ENCODE measurements around the gene COG2.

- TF ChIP-seq POLR2A (IDR thresholded peaks at IDR 0.05; ENCODE audit: low read length) (no peak), GATA1 (IDR thresholded peaks at IDR 0.05; ENCODE audit: low read depth, low read length) (no peak)
Observed at GRCh38 chr1:230696722-230697437, 54.6 kb downstream of the COG2 start.

All from erythroblast (primary cell).